Peyer's patch (tissue), 4 donors: ENCODE data around the gene SORL1-AS1.

Experiments
- DNase-seq, 3 donors: peaks; one replicate each; pipeline ENCODE4 v3.0.0-alpha.2; 2017 to 2019
- H3K27ac ChIP-seq, 4 donors: fragments of 200-600 bp; sonication (generic); one replicate each; pipeline ENCODE4 v1.5.1; 2016 to 2019
- H3K27me3 ChIP-seq, 2 donors: fragments of 200-600 bp; sonication (generic); one replicate each; pipeline ENCODE4 v1.5.1; 2019
- H3K36me3 ChIP-seq, 3 donors: fragments of 200-600 bp; sonication (generic); one replicate each; pipeline ENCODE4 v1.5.1; 2016 to 2019
- H3K4me1 ChIP-seq, 4 donors: fragments of 200-600 bp; sonication (generic); one replicate each; pipeline ENCODE4 v1.5.1; 2016 to 2019
- H3K4me3 ChIP-seq, 4 donors: fragments of 200-600 bp; sonication (generic); 1 replicate in 3 of 4; 2 replicates in 1 of 4; pipeline ENCODE4 v1.5.1; 2016 to 2019; ENCODE audit warnings: mild to moderate bottlenecking in 1 of 4
- H3K9me3 ChIP-seq, 4 donors: fragments of 200-600 bp; sonication (generic); one replicate each; pipeline ENCODE4 v1.5.1; 2016 to 2019; ENCODE audit warnings: mild to moderate bottlenecking in 1 of 4
- POLR2A ChIP-seq, 2 donors: fragments of 450-650 bp; IDR thresholded peaks; one replicate each; pipeline ENCODE4 v1.5.1; 2017; ENCODE audit warnings: antibody characterized with exemption in 2 of 2, mild to moderate bottlenecking in 2 of 2, moderate library complexity in 2 of 2
- TF ChIP-seq, protein P1 (sequence below), 6 experiments: fragments of 450-650 bp in 4 of 6; fragments of 200-600 bp in 2 of 6; sonication (generic) in 1 of 6; IDR thresholded peaks; one replicate each; pipeline ENCODE4 v1.5.1; 2017 to 2019; ENCODE audit warnings: antibody characterized with exemption in 6 of 6, mild to moderate bottlenecking in 3 of 6, moderate library complexity in 1 of 6

SORL1-AS1 gene

DNA sequence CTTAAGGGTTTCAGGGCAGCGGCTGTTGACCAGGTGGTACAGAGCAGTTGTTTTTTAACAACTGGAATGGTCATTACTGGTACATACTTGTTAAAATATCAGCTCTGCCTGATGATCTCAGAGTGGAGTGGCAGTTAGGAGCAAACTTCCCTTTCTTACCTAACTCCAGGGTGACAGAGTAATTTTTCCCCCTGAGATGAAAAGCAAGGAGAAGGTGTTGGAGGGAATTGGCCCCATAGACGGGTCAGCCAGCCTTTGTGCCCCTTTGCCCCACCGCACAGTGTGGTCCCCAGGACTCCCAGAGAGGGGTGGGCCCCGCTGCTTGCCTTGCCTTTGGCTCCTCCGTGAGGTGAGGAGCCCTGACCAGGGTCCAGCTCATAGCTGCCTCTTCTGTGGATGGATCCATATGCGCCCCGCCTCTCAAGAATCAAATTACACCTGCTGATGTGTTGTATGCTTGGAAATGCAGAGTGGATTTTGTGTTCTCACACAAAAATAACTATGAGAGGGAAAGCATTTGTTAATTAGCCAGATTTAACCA lies 27.0 kb upstream of the SORL1-AS1 start:
- no peaks in the 10 kb centered on the region for H3K9me3 ChIP-seq
- no peaks in the 10 kb centered on the region for H3K4me1 ChIP-seq
- H3K27ac ChIP-seq = no peak overlapping the region
- no peak for DNase-seq
- peaks cover 0 to 18% (median 0%) of the 10 kb centered on the region in 3 donors for H3K36me3 ChIP-seq
- H3K4me3 ChIP-seq = no peak overlapping the region
- no peaks in the 10 kb centered on the region for H3K27me3 ChIP-seq
- TF ChIP-seq POLR2A (IDR thresholded peaks at IDR 0.05) = no peak
- TF ChIP-seq, protein P1, sequence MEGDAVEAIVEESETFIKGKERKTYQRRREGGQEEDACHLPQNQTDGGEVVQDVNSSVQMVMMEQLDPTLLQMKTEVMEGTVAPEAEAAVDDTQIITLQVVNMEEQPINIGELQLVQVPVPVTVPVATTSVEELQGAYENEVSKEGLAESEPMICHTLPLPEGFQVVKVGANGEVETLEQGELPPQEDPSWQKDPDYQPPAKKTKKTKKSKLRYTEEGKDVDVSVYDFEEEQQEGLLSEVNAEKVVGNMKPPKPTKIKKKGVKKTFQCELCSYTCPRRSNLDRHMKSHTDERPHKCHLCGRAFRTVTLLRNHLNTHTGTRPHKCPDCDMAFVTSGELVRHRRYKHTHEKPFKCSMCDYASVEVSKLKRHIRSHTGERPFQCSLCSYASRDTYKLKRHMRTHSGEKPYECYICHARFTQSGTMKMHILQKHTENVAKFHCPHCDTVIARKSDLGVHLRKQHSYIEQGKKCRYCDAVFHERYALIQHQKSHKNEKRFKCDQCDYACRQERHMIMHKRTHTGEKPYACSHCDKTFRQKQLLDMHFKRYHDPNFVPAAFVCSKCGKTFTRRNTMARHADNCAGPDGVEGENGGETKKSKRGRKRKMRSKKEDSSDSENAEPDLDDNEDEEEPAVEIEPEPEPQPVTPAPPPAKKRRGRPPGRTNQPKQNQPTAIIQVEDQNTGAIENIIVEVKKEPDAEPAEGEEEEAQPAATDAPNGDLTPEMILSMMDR (IDR thresholded peaks at IDR 0.05) = no peak

DNA sequence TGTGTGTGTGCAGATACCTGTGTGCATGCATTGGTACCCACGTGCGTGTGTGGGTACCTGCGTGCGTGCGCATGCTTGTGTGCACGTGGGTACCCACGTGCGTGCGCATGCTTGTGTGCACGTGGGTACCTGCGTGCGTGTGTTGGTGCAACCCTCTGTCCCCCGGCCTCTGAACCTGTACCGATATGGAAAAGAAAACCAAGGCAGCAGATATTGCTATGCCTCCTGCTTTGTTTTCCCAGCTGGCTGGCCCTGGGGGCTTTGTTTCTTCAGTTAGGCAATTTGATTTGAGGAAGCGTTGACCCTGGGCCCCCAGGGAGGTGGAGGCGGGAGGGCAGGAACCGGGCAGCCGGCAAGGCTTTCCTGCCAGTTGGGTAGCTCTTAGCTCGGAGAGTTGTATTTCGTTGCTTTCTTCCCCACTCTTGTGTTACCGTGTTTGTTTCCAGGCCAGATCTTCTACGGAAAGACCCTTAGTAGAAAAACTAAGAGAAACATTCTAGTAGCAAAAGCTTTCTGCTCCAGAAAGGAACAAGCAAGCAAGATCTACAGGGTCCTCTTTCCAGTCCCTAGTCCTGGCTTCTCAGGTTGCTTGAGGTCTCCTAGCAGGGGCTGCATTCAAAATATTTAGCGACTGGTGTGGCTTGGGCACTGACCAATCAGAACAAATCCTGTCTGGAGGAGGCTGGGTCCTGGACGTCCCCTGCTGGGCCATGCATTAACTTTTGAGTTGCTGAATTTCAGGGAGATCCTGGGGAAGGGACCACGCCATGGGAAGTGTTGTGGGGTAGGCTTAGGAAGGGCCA lies 26.3 kb upstream of the SORL1-AS1 start:
- DNase-seq = no peak
- TF ChIP-seq, protein P1 (IDR thresholded peaks at IDR 0.05) = no peak
- no peak for TF ChIP-seq POLR2A (IDR thresholded peaks at IDR 0.05)
- H3K27me3 ChIP-seq = no peaks in the 10 kb centered on the region
- no peaks in the 10 kb centered on the region for H3K9me3 ChIP-seq
- H3K4me1 ChIP-seq = no peaks in the 10 kb centered on the region
- no peak overlapping the region for H3K4me3 ChIP-seq
- peaks cover 0 to 19% (median 0%) of the 10 kb centered on the region in 3 donors for H3K36me3 ChIP-seq
- no peak overlapping the region for H3K27ac ChIP-seq

DNA sequence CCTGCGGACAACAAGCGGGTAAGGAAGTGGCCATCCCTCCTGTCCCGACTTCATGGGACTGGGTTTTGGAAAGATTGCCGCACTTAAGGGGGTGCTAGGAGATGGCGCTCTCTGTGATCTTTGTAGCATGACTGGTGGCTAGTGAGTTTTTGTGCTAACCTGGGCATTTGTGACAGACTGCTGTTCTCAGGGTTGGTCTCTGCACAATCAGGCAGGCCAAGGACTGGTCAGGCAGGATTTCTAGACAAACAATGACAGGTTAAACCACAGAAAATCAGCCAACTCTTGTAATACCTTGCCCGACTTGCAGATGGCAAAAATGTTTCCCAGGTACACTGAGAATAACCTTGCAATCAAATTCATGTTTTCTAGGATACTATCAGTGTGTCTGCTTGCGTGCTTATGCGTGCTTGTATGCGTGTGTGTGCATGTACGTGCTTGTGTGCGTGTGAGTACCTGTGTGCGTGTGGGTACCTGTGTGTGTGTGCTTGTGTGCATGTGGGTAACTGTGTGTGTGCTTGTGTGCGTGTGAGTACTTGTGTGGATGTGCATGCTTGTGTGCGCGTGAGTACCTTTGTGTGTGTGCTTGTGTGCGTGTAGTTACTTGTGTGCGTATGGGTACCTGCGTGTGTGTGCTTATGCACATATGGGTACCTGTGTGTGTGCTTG lies 25.6 kb upstream of the SORL1-AS1 start:
- Histone ChIP-seq H3K27ac (no peak overlapping the region), H3K27me3 (no peaks in the 10 kb centered on the region), H3K36me3 (peaks cover 0 to 25% (median 0%) of the 10 kb centered on the region in 3 donors), H3K4me1 (no peaks in the 10 kb centered on the region), H3K9me3 (no peaks in the 10 kb centered on the region), H3K4me3 (no peak overlapping the region)
- no peak for TF ChIP-seq POLR2A (IDR thresholded peaks at IDR 0.05)
- TF ChIP-seq, protein P1 (IDR thresholded peaks at IDR 0.05) = no peak
- no peak for DNase-seq

DNA sequence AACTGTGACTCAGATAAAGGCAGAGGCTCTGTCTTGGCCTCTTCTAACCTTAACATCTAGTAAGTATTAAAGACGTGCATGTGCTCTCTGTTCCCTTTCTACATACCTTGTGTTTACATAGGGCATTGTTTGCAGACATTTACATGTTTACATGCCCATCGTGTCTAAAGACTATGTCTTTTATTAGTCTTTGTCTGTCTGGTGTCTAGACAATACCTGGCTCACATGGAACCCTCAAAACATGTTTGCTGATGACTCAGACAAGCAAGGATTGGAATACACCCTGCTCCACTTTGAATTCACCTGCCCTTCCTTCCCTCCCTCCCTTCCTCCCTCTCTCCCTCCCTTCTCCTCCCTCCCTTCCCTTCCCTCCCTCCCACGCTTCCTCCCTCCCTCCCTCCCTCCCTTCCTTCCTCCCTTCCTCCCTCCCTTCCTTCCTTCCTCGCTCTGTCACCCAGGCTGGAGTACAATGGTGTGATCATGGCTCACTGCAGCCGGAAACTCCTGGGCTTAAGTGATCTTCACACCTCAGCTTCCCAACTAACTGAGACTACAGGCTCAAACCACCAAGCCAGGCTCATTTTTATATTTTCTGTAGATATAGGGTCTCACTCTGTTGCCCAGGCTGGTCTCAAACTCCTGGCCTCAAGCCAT lies 23.7 kb upstream of the SORL1-AS1 start:
- Histone ChIP-seq H3K4me1 (no peaks in the 10 kb centered on the region), H3K27ac (no peak overlapping the region), H3K36me3 (peaks cover 0 to 28% (median 0%) of the 10 kb centered on the region in 3 donors), H3K27me3 (no peaks in the 10 kb centered on the region), H3K9me3 (no peaks in the 10 kb centered on the region), H3K4me3 (no peak overlapping the region)
- DNase-seq = no peak
- TF ChIP-seq POLR2A (IDR thresholded peaks at IDR 0.05) = no peak
- TF ChIP-seq, protein P1 (IDR thresholded peaks at IDR 0.05) = no peak

DNA sequence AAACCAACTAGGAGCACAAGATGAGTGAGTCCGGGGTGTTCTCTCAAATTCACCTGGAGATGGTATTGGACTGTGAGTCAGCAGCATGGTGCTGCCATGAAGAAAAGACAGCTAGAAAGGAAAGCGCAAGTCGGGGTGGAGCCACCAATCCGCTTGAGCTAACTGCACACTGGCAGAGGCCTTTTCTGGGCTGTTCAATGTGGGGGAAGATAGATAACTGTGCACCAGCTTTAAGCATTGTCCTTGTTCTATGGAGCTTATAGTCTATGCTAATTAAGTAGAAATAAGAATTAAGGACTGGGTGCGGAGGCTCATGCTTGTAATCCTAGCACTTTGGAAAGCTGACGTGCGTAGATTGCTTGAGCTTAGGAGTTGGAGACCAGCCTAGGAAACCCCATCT lies 21.9 kb upstream of the SORL1-AS1 start:
- Histone ChIP-seq H3K27me3 (no peaks in the 10 kb centered on the region), H3K4me1 (no peaks in the 10 kb centered on the region)
- TF ChIP-seq, protein P1 (IDR thresholded peaks at IDR 0.05) = no peak
- TF ChIP-seq POLR2A (IDR thresholded peaks at IDR 0.05) = no peak

More for the DNA sequence above, 21.9 kb upstream of the SORL1-AS1 start:
- Histone ChIP-seq H3K36me3 (peaks cover 0 to 35% (median 0%) of the 10 kb centered on the region in 3 donors), H3K4me3 (no peak overlapping the region), H3K27ac (no peak overlapping the region), H3K9me3 (no peaks in the 10 kb centered on the region)
- no peak for DNase-seq
